Raji (cell line): ENCODE data around the gene SIK2.

ENCODE experiments used
- POLR2A ChIP-seq: IDR thresholded peaks from 2 replicates; pipeline ENCODE4 v1.6.1; 2011; ENCODE audit warnings: low read depth, low read length, control low read depth; ENCODE audit not compliant: insufficient read depth

Gene SIK2

DNA sequence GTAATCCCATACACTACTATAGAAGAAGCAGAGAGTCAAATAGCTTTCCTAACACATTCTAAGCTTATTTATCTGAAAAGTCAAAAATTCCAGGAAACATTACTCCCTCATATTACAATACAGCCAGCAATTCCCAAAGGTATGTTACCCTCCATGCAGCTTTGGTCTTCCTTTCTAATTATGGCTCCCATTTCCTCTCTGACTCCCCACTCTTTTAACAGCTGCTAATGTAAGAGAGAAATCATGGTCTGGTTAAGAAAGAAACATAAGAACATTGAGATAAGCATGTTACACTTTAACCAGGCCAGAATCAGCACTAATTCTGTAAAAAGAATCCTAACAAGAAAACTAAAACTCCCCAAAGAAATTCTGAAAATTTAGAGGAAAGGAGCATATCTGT, 157.1 kb downstream of the SIK2 start:
- no peak for TF ChIP-seq POLR2A

DNA sequence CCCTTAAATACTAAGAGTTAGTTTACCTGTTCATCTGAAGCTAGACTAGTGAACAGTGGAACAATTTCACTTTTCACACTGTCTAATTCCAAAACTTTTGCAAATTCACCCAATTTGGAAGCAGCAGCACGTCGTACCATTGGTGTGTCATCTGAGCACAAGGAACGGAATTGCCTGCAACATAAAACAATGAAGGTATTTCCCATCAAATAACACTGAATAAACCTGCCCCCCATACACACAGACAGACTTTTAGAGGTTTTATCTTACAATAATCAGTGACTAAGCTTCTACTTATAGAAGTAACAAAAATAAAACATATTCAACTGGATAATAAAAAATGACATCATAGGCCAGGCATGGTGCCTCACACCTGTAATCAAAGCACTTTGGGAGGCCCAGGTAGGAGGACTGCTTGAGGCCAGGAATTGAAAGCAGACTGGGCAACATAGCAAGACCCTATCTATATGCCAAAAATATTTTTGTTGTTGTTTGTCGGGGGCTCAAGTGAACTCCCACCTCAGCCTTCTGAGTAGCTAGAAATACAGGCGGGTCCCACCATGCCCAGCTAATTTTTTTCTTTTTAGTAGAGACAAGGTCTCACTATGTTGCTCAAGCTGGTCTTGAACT, 157.6 kb downstream of the SIK2 start:
- TF ChIP-seq POLR2A, result no peak

DNA sequence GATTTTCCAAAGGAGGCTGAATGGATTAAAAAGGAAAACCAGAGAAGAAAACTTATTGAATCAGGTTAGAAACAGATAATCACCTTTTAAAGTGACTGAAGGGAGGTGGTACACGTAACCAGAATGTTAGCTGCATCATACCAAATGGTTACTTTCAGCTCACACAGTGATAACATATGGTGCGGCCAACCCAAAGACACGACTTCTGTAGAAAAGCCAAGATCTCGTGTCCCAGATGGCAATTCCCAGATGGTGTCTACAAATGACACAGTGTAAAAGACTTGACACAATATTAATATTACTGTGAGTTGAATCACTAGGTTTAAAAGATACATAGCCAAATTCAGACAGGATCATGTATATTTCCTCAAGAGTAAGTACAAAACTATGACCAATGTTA, 158.8 kb downstream of the SIK2 start:
- TF ChIP-seq POLR2A, result no peak

DNA sequence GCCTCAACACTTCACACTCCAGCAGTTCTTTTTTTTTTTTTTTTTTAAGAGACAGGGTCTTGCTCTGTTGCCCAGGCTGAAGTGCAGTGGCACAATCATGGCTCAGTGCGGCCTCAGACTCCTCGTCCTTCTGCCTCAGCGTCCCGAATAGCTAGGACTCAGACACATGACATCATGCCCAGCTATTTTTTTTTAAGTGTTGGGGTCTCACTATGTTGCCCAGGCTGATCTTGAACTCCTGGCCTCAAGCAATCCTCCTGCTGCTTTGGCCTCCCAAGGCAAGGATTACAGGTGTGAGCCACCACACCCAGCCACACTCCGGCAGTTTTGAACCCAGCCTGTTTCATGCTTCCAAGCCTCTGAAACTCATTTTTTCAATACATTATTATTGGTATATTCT, 160.3 kb downstream of the SIK2 start:
- TF ChIP-seq POLR2A, result no peak

DNA sequence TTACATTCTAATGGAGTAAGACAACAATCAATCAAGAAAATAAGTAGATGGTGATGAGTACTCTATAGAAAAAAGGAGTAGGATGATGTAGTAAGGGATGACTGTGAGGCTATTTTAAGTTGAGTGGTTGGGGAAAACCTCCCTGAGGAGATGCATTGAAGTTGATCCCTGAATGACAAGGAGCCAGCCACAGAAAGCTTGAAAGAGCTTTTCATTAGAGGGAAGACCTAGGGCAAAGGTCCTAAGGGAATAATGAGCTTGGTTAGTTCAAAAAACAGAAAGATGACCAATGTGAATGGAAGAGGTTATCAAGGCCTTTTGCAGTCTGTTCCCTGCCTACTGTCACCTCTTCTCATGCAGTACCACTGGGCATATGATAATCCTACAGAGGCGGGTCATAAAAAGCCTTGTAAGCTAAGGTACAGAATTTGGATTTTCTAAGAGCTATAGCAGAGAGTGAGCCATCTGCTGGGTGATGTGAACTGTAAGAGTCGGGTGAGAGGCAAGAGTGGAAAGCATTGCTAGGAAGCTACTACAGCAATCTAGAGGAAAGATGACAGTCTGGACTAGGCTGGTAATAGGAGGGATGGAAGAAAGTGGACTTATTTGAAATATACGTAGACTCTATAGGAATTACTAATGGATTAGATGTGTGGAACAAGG, 160.9 kb downstream of the SIK2 start:
- no peak for TF ChIP-seq POLR2A

DNA sequence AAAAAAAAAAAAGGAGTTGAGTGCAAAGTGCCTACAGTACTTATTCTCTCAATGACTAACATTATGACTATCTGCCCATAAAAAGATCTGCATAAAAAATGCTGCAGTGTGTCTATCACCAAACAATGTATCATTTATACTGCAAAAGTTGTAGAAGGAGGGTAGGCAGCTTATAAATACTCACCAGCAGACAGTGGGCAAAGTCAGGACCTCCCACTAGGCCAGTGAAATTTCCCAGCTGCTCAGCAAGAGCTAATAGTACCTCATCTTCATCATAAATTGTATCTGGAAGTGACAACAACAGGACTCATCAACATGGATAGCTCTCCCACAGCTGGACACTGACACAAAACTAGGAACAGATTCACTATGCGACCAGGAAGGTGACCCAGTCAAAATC, 162.4 kb downstream of the SIK2 start:
- TF ChIP-seq POLR2A, result no peak

DNA sequence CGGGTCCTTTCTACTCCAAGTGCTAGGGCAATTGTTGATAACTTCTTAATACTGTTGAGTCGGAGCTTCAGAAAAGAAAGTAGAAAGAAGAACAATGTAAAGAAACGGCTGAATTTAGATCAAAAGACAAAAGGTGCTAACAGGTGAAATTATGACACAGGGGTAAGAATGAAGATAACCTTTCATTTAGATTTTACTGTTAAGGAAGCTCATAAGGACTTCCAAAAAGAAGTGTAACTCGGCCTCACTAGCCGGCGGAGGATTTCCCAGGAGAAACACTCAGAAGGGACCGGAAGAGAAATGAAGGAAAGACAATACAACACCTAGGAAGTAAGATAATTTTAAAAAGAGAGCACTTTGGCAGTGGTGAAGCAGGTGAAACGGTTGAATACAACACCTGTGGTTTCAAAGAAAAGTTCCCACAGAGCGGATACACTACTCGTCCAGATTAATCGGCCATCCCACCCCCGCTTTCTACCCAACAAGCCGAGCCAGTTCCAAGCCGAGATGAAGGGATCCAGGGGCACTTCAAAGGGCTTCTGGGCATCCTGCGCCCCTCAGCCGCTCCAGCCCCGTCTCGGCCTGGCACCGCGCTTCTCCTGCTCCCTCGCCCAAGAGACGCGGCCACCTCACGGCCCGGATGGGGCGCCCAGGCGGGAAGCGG, 163.2 kb downstream of the SIK2 start:
- no peak for TF ChIP-seq POLR2A

DNA sequence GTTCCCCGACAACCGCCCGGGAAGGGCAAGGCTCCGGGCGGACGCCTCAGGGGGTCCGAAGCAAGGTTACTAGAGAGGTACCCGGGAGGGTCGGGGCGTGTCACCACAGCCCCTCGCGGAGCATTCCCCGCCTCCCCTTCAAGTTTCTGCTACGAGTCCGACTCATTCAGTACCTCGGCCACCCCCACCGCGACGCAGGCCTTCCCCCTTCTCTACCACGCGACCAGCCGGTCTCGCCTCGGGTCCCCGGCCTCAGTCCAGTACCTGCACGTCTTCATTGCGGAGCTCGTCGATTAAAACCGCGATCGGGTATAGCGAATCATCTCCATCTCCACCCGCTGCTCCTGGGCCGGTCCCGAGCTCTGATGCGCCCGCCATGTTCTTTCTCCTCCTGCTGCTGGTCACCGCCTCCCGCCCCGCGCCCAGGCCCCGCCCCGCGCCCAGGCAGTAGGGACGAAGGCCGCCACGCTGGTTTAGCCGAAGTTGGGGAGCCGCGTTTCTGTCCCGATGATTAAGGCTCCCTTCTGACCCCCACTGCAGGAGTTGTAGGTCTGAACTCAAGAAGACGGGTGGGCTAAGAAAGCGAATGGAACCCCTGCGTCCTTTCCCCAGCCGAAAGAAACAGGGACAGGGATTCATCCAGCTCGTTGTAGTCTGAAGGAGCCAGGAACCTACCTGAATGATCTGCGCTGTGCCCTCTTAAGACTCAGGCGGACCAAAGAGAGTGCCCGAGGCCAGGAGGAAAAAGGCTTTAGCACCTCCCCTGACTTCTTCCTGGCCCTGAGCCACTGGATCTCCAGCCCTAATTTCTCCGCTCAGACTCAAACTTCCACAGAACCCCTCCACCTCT, 164.0 kb downstream of the SIK2 start, which contains the start of gene PPP2R1B:
Gene PPP2R1B, minus strand, starts transcription at position 406 of the 850 bp plus-strand sequence. Its CDS starts 28 bp downstream, at position 378.
- peak; percentile 81 for TF ChIP-seq POLR2A

DNA sequence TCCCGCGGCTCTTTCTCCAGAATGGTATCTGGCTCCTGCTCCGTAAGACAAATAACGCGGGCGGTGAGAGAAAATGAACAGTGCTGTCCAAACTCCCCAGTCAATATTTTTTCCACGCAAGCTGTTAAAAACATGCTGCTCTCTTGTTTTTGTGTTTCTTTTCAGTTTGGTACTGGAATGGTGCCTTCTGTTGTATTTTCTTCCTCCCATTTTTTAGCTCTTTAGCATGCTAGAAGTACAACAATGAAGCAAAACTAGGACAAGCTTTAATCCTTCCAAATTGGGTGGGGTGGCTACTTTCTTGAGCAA, 164.5 kb downstream of the SIK2 start:
- TF ChIP-seq POLR2A, result no peak

DNA sequence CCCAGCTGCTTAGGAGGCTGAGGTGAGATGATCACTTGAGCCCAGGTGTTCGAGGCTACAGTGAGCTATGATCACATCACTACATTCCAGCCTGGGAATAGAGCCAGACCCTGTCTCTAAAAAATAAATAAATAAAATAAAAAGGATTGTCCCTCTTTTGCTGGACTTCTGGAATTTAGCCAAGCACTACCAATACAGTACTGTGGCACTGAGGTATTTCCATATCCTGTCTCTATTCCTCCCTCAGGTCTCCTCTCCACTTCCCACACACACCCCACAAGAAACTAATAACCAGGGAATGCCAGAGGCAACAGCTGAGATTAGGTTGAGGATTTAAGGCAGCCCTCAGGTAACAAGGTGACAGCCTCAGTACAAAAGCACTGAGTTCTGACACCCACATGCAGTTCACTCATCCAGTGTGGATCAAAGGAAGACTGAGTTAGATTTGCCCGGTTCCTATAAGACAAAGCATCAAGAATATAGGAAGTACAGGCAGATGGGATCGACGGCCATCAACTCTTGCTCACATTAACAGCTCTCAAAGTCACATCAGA, 168.4 kb downstream of the SIK2 start:
- TF ChIP-seq POLR2A, result no peak

DNA sequence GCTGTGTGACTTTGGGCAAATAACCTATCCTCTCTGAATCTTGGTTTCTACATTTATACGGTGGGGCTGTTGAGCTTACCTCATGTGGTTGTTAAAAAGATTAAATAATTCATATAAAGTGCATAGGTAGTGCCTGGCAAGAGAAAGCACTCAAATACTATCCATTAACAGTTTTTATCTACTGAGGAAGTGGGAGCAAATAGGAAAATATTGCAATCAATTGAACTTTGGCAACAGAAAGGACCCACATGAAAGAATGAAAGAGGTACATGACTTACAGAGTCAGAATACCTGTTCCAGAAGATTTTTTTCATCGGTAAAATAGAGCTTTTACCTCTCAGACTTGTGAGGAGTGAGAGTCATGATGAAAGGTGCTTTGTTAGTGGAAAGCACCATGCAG, 170.3 kb downstream of the SIK2 start:
- no peak for TF ChIP-seq POLR2A

DNA sequence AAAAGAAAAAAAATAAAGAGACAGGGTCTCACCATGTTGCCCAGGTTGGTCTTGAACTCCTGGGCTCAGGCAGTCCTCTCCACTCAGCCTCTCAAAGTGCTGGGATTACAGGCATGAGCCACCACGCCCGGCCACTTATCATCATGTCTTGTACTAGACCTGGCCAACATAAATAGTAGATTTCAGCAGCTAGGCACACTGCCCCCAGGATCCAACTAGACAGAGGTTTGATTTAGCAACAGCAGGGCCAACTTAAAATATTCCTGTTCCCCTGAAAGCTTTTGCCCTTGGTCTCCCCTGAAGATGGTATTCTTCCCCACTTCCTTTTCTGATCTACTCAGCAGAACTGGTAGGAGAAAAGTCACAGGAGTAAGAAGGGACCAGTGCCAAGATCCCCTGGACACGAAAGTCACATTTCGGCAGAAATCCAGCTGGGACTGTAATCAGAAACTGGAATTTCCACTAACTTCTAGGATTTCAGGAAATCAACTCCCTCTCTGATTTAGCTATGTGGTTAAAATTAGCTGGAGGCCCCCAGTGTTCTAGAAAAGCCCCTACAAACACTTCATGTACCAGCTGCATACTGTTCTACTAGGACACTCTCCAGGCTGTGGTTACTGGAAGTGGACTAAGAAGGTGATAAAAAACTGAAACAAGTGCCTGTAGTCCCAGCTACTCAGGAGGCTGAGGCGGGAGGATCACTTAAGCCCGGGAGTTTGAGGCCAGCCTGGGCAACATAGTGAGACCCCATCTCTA, 172.9 kb downstream of the SIK2 start:
- TF ChIP-seq POLR2A, result no peak

DNA sequence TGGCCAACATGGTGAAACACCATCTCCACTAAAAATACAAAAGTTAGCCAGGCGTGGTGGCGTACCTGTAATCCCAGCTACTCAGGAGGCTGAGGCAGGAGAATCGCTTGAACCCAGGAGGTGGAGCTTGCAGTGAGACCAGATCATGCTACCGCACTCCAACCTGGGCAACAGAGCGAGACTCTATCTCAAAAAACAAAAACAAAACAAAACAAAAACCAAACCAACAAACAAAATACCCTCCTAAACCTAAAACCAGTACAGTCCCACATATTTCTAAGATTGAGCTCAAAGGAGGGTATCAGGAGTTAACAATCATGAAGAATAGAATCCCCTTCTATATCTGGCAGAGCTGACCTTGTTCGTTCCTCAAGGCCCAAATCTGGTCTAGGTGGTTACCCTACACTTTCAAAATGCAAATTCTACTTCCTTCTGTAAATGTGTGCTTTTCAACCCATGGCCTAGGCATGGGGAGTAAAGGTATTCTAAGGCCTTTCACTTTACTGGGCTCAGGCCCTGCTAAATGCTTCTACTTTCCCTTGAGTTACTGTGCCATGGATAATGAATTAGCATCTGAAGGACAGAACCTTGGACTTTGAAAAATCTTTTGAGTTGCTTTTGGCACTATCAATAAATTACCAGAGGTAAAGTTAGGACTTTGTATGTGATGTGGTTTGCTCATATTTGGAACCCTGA, 174.3 kb downstream of the SIK2 start:
- TF ChIP-seq POLR2A, result no peak

DNA sequence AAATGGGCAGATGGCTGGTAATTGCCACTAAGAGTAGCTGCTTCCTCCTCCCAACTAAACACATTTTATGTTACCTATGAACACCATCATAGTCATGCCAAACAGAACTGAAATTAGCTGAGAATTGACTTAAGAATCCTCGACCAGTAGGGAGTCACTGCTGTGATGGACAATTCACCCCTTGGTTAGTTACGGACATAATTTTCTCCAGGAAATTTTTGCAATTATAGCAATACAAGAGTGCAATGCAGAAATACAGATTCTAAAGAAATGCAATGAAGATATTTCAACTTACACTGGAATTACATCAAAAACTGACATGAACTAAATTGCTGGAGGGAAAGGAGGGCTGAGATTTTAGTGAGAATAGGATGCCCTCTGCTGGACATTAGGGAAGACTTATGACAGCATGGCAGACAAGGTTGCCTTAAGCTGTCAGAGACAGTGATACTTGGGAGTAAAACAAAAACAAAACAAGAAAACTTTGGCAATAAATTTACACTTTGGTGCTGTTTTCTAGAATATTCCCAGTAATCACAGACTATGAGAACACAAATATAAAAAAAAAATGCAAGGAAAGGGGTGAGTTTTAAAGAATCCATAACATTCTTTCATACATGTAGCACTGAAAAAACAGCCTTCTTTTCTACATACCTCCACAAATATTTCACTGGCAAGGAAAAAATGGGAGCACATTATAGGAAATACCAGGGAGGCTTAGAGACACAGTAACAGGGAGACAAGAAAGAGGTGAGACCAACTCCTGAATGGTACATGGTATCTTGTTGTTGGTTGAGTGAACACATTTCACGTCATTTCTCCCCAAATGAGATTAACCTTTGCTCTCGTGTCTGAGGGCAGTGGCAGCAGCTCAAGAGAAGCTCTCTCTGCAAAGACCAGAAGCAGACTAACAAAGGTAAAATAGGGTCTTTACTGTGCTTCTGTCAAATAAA, 175.1 kb downstream of the SIK2 start:
- TF ChIP-seq POLR2A, result no peak
